Activated B cell treated with CpG ODN at 0.5 μM for 24 hours (primary cell): ENCODE measurements around the gene BTK. TPM values are rescaled to one million over a fixed set of nuclear protein-coding genes. Genes with fewer than 3 reads are reported as not detected.

Experiments used
- ATAC-seq: fragments of 200-7000 bp; cut with Tn5 transposase; one replicate; pipeline ENCODE4 v1.10.0; 2021; ENCODE audit warnings: low read depth, mild to moderate bottlenecking, moderate library complexity
- CTCF ChIA-PET: fragments of 350-600 bp; sonication (Branson Sonifier 250); formaldehyde crosslinking; loops from one replicate; lab custom pipeline; 2021; ENCODE audit warnings: antibody characterized with exemption; lab: Charles Lee
- POLR2A ChIA-PET: fragments of 350-600 bp; sonication (Branson Sonifier 250); formaldehyde crosslinking; loops from one replicate; lab custom pipeline; 2021; ENCODE audit warnings: antibody characterized with exemption; lab: Charles Lee
- DNase-seq: peaks from one replicate; pipeline ENCODE4 v3.0.0; 2022
- H3K27ac Mint-ChIP-seq: one replicate; pipeline ENCODE4 v1.8.0; 2020; ENCODE audit warnings: mixed read lengths
- H3K27me3 Mint-ChIP-seq: one replicate; pipeline ENCODE4 v1.8.0; 2021; ENCODE audit warnings: mixed read lengths
- H3K36me3 Mint-ChIP-seq: one replicate; pipeline ENCODE4 v1.8.0; 2021; ENCODE audit warnings: low read depth, mixed read lengths
- H3K4me1 Mint-ChIP-seq: one replicate; pipeline ENCODE4 v1.8.0; 2021; ENCODE audit warnings: mixed read lengths
- H3K4me3 Mint-ChIP-seq: one replicate; pipeline ENCODE4 v1.8.0; 2020; ENCODE audit warnings: mild to moderate bottlenecking, mixed read lengths
- H3K9me3 Mint-ChIP-seq: one replicate; pipeline ENCODE4 v1.8.0; 2020; ENCODE audit warnings: mixed read lengths
- intact Hi-C: fragments of 100-400 bp; cut with micrococcal nuclease; formaldehyde crosslinking; loops from one replicate; pipeline ENCODE4 v1.15.1; 2024
- total RNA-seq: library from RNA; stranded (reverse); gene quantifications from 2 replicates; pipeline ENCODE4 v1.2.3, GENCODE V29; 2022
- TF ChIP-seq, protein P1 (sequence below): fragments of 200-600 bp; IDR thresholded peaks from one replicate; pipeline ENCODE4 v1.8.0; 2022; ENCODE audit warnings: antibody characterized with exemption, mild to moderate bottlenecking

BTK gene
- 193 and 219 TPM in 2 replicates for total RNA-seq

DNA sequence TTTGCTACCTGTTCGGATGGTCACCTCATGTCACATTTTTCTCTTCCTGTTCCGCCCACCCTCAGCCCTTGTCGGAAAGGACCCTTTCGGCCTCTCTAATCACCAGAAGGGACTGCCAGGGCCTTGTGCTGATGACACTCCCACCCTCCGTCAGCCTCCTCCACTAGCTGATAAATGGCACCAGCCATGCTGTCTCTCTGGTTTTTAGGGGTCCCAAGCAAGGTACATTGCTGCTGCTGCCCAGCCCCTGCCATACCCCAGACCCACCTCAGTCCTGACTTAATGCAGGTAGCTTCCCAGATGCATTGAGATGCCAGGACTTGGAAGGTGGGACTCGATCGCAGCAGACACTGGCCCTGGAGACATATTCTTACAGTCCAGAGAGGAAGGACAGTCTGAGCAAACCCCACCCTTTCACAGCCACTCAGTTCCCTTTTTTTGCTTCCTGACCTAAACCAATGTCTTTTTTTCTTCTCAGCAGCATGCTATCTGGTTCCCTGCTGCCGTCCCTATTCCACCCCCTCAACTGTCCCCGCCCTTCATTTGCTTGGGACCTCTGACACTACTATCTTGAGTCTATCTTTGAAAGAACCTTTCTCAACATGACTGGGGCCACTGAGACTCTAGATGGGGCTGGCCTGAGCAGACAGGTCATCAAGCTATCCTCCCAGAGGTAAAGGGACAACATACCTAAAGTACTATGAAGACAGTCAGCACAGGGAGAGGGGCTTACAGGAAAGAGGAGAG lies at the start of gene BTK:
TSS of gene BTK (minus strand) at position 397 of the 747 bp plus-strand sequence. CDS start 10,907 bp downstream, outside the sequence.
- H3K36me3 Mint-ChIP-seq = peaks cover 20% of the 10 kb centered on the region
- DNase-seq (peak; percentile 23), ATAC-seq (peak; percentile 67)
- H3K4me1 Mint-ChIP-seq = peaks cover 48% of the 10 kb centered on the region
- CTCF ChIA-PET = interaction anchor here (1.4 kb wide), 1 partner anchor 16 kb away, joined by 3 read pairs; no protein-coding TSS in a partner anchor
- intact Hi-C loops = loop anchor here (1.0 to 10.0 kb wide), 5 partner anchors 9 to 331 kb away; partner anchors contain the start of genes CENPI, HNRNPH2, TIMM8A and TRMT2B
- TF ChIP-seq, protein P1, sequence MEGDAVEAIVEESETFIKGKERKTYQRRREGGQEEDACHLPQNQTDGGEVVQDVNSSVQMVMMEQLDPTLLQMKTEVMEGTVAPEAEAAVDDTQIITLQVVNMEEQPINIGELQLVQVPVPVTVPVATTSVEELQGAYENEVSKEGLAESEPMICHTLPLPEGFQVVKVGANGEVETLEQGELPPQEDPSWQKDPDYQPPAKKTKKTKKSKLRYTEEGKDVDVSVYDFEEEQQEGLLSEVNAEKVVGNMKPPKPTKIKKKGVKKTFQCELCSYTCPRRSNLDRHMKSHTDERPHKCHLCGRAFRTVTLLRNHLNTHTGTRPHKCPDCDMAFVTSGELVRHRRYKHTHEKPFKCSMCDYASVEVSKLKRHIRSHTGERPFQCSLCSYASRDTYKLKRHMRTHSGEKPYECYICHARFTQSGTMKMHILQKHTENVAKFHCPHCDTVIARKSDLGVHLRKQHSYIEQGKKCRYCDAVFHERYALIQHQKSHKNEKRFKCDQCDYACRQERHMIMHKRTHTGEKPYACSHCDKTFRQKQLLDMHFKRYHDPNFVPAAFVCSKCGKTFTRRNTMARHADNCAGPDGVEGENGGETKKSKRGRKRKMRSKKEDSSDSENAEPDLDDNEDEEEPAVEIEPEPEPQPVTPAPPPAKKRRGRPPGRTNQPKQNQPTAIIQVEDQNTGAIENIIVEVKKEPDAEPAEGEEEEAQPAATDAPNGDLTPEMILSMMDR = no peak
- no peaks in the 10 kb centered on the region for H3K9me3 Mint-ChIP-seq
- H3K27ac Mint-ChIP-seq = peak within 1 kb of the TSS; percentile 98
- peak within 1 kb of the TSS; percentile 97 for H3K4me3 Mint-ChIP-seq
- POLR2A ChIA-PET = interaction anchor here (0.7 to 1.9 kb wide), 10 partner anchors 9 to 60 kb away, joined by 3 to 10 read pairs (median 4); partner anchors contain the start of genes GLA, HNRNPH2 and TIMM8A
- H3K27me3 Mint-ChIP-seq = no peaks in the 10 kb centered on the region

DNA sequence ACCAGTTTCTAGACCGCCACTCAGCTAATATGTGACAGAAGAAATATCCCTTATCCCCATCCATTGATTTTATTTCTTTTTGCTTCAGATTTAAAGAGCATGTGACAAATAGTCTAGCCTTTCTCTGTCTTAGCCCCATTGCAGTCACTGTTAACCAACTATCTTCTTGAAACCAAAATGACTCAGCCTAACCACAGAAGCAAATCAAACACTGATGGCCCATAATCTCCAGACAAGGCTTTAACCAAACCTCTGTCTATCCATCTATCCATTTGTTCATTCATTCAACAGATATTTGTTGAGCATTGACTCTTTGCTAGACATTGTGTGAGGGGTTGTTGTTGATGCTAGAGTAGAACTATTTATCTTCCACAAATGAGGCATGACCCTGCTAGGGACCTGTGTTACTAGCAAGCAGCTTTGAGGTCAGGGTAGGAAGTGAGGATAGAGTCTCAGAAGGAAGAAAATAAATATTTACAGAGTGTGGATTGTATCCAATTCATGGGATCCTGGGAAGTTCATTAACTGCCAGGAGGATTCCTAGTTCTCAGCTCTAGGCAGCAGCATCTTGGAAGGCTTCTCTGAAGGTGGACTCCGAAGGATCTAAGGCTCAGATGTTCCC lies 44.6 kb upstream of the BTK start:
- Mint-ChIP-seq H3K36me3 (peaks cover 24% of the 10 kb centered on the region), H3K9me3 (no peaks in the 10 kb centered on the region), H3K27me3 (no peaks in the 10 kb centered on the region), H3K4me3 (no peak overlapping the region), H3K27ac (no peak overlapping the region), H3K4me1 (no peaks in the 10 kb centered on the region)
- POLR2A ChIA-PET = no interaction called here
- DNase-seq (no peak), ATAC-seq (no peak)
- intact Hi-C loops = no loop called here
- TF ChIP-seq, protein P1 = no peak
- CTCF ChIA-PET = no interaction called here

DNA sequence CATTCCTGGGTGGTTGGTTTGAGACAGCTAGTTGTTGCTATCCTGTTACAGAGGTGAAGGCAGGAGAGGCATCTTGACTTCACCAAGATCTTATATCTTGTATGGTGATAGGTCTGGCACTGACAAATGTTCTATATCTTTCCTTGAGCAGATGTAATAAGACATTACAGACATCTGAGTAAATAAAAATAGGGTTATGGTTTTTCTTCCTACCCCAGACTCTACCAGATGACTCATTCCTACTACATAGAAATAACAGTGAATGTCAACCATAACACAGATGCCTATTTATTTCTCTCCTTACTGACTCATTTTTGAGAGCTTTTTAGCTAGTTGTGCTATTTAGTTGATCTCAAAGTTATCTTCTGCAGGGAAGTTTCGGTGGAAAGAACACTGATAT lies 43.9 kb upstream of the BTK start:
- no peak overlapping the region for H3K4me3 Mint-ChIP-seq
- H3K4me1 Mint-ChIP-seq = no peaks in the 10 kb centered on the region
- no peak overlapping the region for H3K27ac Mint-ChIP-seq
- no peak for DNase-seq
- ChIA-PET CTCF (no interaction called here), POLR2A (no interaction called here)
- intact Hi-C loops = no loop called here
- no peaks in the 10 kb centered on the region for H3K27me3 Mint-ChIP-seq
- no peak for ATAC-seq
- TF ChIP-seq, protein P1 = no peak
- no peaks in the 10 kb centered on the region for H3K9me3 Mint-ChIP-seq
- H3K36me3 Mint-ChIP-seq = peaks cover 24% of the 10 kb centered on the region

DNA sequence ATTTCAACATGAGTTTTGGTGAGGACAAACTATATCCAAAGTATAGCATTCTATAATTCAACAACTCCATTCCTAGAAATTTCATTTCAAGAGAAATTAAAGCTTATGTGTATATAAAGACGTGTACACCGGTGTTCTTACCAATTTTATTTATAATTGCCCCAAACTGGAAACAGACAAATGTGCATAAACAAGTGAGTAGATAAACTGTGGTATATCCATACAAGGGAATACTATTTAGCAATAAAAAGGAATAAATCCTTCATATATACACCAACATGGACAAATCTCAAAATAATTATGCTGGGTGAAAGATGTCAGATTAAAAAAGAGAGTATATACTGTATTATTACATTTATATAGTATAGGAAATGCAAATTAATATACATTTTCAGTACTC lies 42.0 kb upstream of the BTK start:
- Mint-ChIP-seq H3K27me3 (no peaks in the 10 kb centered on the region), H3K36me3 (peaks cover 28% of the 10 kb centered on the region), H3K9me3 (no peaks in the 10 kb centered on the region), H3K4me1 (no peaks in the 10 kb centered on the region), H3K27ac (no peak overlapping the region), H3K4me3 (no peak overlapping the region)
- ChIA-PET CTCF (no interaction called here), POLR2A (interaction anchor here (0.7 kb wide), 1 partner anchor 48 kb away, joined by 12 read pairs; no protein-coding TSS in a partner anchor)
- no peak for DNase-seq
- intact Hi-C loops = no loop called here
- TF ChIP-seq, protein P1 = no peak
- no peak for ATAC-seq

DNA sequence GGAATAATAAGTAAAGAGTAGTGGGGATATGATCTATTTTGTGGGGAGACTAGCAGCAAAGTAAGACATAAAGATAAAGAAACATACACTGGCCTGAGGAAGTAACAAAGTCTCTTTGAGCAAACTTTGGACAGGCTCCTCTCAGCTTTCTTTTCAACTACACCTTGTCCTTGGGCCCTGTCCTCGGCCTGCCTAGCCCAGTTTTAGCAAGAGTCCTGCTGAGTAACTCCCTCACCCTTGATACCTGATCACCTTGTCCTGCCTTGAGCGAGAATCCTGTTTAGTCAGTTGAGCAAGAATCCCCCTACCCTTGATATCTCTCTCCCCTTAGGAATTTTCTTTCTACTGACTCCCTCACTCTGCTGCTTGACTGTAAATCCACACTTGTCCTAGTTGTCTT lies 33.5 kb upstream of the BTK start:
- DNase-seq (no peak), ATAC-seq (no peak)
- intact Hi-C loops = loop anchor here (5.0 kb wide), 3 partner anchors 178 to 663 kb away; partner anchors contain the start of gene ARMCX6
- Mint-ChIP-seq H3K4me1 (peaks cover 31% of the 10 kb centered on the region), H3K27ac (peak overlapping the region; percentile 18), H3K4me3 (no peak overlapping the region), H3K36me3 (peaks cover 4% of the 10 kb centered on the region), H3K9me3 (no peaks in the 10 kb centered on the region), H3K27me3 (no peaks in the 10 kb centered on the region)
- ChIA-PET POLR2A (interaction anchor here (1.7 kb wide), 1 partner anchor 29 kb away, joined by 8 read pairs; the partner anchor contains the start of gene RPL36A), CTCF (no interaction called here)
- TF ChIP-seq, protein P1 = no peak
